NCI-H774 (cell line): ENCODE results near the gene GTF3C1.
"Not testable (repeated sequence)": the region's sequence is repeated elsewhere in the genome, so short reads cannot be mapped to it uniquely, and the experiment has no call there.

Experiments
- DNase-seq: peaks from one replicate; lab custom pipeline; 2025; lab: John Stamatoyannopoulos, UW

The GTF3C1 gene

DNA sequence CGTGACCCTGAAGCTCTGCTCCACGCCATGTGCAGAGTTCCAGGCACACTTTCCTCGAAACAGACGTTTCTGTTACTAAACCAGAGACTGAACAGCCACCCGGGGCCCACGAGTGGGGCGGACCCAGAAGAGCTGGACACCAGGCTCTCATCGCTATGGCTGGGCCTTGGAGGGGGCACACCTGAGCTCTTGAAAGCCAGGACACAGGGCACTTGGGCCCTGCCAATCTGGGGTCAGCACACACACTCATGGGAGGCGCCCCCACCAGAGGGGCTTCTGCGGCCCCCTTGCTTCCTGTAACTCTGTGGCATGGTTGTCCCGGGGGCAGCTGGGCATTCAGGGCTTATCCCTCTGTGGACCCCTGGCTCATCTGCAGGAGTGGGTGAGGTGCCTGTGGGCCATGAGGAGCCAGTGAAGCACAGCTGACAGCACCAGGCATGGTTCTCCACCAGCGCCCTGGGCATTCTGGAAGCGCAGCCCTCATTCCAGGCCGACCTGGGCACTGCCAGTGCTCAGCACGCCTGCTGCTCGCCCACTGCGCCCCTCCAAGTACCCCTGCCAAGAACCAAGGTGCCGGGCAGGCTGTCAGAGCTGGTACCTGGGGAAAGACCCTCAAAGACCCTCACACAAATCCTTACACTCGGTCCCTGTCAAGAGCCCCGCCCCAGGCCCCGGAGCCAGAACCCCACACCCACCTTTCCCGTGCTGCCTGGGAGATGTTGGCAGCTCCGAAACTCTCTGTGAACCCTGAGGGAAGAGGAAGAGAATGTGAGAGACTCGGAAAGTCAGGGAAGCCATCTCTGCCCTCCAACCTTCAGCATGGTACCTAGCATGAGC lies 86.6 kb downstream of the GTF3C1 start:
- DNase-seq = no peak

DNA sequence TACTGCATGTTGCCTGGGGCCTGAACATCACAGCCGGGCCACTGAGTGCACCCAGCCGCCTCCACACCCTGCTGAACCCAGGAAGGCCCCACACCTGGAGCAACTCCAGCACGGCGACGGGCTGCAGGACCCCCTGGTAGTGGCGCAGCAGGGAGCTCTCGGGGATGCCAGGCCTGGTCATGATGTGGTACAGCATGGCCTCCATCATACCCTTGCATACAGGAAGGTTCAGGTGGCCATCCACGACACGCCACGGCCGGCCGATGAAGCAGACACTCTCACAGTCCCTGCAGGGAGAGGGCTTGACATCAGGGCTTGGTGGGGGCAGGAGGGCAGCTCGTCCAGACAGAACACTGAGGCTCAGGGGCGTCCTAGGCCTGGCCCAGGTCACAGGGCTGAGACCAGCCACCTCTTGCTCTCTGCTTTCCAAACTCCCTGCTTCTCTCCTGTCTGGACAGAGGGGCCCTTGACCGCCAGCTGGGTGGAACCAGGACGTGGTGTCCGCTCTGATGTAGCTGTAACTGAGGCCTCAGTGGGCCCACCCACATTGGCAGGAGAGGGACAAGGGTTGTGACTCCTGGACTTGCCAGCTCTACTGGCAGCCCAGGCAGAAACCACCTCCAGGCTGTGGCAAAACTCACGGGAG lies 87.4 kb downstream of the GTF3C1 start:
- DNase-seq = no peak

DNA sequence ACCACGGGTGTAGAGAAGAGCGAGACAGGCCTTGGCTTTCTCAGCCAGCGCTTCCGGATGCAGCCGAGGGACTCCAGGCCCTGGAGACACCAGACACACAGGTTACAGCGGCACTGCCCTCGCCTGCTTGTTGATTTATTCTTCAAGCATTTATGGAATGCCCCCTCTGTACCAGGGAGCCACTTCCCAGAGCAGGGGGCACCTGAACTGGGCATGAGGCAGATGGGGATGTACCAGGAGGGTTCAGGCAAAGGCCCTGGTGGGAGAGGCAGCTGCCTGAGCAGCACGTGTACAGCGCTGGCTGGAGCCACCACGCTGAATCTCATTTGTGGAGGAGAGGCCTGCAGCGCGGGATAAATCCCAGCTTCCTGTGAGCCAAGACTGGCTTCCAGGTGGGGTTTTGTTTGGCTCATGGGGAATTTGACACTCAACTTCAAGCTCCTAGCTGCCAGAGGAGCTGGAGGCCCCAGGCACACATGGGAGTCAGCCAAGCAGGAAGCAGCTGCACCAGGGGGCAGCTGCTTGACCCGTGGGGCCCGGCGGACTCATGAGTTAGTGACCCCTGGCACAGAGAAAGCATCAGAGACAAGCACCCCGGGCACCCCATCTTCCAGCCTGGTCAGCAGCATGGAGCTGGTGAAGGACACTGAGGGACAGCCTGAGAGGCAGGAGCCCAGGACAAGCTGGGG lies 88.1 kb downstream of the GTF3C1 start:
- DNase-seq = no peak

DNA sequence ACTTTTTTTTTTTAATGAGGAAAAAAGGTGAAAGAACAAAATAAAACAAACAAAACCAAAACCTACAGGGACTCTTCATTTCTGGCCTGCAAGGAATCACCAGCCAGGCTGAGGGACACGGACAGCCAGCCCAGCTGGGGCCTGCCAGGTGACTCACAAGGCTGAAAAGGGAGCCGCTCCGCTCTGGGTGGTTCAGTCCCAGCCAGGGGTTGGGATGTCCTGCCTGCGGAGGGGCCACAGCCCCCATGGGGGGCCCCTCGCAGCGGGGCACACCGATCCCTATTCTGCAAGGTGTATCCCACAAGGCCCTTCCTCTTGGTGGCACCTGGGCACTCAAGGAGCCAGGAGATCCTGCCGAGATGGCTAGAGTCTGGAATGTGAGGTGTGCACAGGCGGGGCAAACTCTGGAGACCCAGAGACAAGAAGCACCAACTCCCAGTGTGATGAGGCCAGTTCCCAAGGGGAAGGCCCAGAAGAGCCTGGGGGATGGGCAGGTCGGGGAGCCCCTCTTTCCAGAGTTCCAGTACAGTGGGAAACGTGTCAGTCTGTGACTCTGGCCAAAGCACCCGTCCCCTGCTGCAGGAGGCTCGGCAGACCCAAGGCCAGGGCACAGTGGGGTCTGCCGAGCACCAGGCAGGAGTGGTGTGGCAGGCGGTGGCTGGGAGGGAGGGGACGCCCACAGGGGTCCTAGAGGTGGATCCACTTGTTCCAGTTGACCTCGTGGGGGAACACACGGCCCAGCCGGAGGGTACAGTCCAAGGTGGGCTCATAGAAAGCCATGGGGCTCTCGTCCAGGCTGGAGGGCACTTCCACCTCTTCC lies 88.8 kb downstream of the GTF3C1 start:
- DNase-seq = no peak

DNA sequence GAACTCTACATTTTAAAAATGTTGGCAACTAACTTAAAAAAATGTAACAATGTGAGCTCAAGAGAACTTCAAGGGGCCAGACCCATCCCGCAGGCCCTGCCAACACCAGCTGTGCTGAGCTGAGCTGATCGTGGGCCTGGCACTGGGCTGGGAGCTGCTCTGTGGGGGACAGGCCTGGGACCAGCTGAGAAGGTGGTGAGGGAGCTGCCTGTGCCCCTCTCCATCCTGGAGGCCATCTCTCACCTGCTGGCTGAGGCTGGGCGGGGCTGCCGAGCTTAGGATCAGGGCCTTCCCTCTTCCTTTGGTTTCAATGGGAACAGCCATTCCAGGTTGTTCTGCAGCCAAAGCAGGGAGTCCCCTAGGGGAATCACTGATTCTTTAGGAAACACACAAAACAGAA lies 89.5 kb downstream of the GTF3C1 start:
- DNase-seq = no peak

DNA sequence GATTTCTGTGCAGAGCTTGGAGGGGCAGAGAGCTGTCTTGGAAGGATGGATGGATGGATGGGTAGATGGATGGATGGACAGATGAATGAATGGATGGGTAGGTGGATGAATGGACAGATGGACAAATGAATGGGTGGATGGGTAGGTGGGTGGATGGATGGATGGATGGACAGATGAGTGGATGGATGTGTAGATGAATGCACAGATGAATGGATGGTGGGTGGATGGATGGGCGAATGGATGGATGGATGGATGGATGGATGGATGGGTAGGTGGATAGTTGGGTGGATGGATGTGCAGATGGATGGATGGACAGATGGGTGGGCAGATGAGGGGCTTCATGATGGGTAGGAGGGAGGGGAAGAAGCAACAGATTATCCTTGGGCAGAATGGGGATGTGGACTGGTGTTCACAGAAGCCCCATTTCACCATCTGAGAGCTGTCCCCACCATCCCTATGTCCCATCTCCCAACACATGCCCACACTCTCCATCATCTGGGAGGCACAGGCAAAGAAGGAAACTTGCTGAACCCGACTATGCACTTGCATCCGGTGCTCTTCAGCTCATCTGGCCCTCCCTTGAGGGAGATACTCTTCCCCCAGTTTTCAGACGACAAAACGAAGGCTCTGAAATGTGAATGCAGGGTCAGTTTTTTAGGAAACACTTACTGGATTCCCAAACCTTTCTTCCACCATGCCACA lies 90.6 kb downstream of the GTF3C1 start:
- DNase-seq = no peak

DNA sequence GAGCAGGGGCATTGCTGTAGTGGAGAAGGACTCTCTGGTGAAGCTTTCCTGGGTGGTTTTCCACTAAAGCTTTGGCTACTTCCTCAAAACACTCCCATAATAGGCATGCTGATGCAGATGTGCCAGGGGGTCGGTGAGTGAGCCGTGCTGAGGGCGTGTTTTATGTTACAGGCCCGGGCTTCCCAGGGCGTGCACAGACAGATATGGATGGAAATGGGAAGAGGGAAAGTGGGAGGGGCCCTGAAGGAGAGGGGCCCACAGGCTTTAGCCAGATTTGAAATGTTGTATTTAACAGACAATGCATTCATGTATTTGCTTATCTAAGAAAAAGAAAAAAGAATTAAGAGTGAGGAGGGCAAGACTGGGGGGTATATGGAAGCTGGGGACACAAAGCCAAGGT lies 91.5 kb downstream of the GTF3C1 start:
- DNase-seq = no peak

DNA sequence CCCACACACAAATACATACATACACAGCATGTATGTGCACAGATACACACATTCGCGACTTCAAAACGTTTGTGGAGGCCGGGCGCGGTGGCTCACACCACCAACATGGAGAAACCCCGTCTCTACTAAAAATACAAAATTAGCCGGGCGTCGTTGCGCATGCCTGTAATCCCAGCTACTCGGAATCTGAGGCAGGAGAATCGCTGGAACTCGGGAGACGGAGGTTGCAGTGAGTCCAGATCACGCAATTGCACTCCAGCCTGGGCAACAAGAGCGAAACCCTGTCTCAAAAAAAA lies 92.2 kb downstream of the GTF3C1 start:
- DNase-seq = not testable (repeated sequence)

DNA sequence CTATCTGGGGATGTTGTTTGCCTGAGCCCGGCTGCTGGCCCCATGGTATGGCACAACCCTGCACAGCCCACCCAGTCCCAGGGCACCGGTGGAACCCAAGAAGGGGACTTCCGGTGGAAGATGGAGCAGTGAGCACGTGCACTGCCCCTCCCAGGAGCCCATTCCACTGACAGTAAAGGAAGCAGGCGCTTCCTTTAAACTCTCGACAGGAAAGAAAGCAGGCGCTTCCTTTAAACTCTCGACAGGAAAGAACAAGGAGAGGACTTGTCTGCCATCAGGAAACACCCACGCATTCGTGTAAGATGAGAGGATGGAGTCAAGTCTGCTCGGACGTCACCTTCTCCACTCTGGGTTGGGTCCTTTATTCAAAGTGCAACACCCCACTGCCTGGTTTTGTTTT lies 94.0 kb downstream of the GTF3C1 start:
- no peak for DNase-seq

DNA sequence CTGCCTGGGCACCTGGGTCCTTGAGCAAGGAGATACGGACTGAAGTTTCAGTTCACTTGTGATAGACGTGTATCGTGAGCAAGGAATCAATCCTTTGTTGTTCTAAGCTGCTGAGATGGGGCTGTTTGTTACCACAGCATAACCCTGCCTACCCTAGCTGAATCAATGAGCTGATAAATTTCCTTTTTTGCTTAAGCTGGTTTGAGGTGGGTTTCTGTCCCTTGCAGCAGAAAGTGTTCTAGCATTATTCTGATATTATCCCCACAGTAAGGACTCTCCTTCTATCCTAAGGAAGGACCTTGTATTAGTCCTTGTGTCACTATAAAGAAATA lies 96.3 kb downstream of the GTF3C1 start:
- DNase-seq = no peak

DNA sequence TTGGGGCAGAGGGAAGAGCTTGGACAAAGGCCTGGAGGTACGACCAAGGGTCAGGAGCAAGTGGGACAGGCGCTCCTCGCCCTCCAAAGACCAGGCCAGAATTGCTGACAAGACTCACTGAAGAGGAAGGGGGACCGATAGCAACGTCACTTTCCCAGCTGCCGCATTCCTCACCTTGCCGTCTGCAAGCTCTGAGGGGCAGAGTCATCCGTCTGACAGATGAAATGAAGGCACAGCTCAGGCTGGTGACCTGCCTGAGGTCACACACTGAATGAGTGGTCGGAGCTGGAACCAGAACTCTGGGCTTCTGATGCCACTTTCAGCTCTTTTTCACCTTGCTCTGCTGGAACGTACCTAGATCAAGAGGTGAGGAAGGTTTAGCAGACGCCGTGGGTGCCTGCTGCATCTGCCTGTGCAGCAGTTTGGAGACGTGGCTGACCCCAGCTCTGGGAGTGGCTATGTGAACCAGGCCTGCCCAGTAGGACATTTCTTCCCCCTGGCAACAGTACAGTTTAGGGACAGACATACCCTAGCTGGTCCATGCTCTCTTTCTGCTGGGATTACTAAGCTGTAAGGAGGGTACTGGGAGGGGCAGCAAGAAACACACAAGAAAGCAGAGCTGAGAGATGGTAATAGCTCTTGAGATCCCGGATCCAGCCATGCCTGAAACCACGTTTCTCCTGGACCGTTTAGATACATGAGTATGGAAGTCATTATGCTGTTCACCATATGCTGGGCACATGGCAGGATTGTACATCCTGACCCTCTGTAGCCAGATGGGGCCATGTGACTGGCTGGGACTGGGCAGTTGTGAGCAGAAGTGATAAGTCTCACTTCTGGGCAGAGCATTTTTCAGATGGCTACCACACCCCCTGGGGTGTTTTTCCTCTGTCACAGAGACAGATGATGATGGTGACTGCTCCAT lies 96.9 kb downstream of the GTF3C1 start:
- DNase-seq = no peak

DNA sequence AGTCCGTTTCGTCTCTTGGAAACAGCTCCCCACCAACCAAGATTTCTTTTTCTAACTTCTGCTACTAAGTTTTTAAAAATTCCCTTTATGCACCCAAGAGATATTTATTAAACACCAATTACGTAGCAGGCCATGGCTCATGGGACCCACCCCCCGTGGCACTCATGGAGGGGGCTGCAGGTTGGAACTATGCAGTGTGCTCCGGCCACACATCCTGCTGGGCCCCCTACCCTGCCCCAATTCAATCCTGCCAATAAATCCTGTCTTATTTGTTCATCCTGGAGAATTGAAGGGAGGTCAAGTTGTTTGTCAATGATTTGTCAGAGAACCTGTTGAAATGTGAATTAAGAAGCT lies 99.5 kb downstream of the GTF3C1 start:
- no peak for DNase-seq

DNA sequence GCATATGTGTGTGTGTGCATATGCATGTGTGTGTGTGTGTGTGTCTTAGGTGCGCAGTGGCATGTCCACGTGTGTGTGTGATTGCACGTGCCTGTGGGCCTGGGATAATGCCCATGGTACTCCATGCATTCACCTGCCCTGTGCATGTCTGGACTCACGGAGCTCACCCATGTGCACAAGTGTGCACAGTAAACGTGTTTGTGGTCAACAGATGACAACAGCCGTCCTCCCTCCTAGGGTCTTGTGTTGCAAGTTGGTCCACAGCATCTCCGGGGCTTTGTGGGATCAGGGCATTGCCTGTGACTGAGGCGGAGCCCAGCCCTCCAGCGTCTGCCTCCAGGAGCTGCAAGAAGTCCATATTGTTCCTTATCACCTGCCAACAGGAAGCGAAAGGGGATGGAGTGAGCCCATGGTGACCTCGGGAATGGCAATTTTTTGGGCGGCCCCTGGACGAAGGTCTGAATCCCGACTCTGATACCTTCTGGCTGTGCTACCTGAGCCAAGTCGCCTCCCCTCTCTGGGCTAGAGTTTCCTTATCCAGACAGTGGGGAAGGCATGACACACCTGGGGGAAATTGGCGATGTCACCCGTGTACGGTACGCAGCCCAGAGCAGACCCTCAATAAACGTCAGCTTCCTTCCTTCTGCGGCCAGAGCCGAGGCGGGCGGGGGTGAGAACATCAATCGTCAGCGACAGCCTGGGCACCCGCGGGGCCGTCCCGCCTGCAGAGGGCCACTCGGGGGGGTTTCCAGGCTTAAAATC lies 100.1 kb downstream of the GTF3C1 start:
- no peak for DNase-seq

DNA sequence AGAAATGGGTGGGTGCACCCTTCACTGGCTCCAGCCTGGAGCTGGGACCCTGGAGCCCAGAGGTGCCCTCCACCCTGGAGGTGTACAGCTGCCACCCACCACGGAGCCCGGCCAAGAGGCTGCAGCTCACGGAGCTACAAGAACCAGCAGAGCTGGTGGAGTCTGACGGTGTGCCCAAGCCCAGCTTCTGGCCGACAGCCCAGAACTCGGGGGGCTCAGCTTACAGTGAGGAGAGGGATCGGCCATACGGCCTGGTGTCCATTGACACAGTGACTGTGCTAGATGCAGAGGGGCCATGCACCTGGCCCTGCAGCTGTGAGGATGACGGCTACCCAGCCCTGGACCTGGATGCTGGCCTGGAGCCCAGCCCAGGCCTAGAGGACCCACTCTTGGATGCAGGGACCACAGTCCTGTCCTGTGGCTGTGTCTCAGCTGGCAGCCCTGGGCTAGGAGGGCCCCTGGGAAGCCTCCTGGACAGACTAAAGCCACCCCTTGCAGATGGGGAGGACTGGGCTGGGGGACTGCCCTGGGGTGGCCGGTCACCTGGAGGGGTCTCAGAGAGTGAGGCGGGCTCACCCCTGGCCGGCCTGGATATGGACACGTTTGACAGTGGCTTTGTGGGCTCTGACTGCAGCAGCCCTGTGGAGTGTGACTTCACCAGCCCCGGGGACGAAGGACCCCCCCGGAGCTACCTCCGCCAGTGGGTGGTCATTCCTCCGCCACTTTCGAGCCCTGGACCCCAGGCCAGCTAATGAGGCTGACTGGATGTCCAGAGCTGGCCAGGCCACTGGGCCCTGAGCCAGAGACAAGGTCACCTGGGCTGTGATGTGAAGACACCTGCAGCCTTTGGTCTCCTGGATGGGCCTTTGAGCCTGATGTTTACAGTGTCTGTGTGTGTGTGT lies 100.9 kb downstream of the GTF3C1 start:
- DNase-seq = no peak

DNA sequence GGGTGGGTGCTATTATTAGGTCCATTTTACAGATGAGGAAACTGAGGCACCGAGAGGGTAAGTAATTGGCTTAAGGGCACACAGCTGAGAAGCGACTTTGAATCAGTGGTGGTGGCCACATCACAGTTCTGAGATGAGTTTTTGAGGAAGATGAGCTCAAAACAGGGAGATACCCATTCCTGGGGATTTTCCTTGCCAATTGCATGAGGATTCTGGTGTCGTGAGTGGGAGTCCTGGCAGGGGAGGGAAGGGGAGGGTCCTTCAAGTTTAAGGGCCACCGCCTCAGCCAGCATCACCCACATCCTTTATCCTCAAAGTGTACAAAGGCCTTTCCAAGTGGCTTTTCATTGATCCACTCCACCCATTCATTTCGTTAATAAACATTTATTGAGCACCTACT lies 102.4 kb downstream of the GTF3C1 start:
- no peak for DNase-seq

DNA sequence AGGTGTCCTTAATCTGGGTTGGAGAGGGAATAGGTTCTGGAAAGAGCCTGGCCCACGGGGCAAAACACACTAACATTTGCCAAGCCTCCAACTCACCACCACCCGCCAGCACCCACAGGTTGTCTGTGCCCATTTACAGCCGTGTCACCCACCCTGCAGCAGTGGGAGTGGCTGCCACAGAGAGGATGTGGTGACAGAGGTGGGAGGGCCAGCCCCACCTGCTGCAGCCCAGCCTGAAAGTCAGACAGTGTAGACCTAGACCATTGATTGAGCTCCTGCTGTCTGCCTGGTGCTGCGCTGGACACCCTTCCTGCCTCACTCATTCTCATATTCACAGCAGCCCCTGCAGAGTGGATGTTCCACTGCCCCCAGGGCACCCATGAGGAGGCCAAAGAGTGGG lies 103.0 kb downstream of the GTF3C1 start:
- no peak for DNase-seq

DNA sequence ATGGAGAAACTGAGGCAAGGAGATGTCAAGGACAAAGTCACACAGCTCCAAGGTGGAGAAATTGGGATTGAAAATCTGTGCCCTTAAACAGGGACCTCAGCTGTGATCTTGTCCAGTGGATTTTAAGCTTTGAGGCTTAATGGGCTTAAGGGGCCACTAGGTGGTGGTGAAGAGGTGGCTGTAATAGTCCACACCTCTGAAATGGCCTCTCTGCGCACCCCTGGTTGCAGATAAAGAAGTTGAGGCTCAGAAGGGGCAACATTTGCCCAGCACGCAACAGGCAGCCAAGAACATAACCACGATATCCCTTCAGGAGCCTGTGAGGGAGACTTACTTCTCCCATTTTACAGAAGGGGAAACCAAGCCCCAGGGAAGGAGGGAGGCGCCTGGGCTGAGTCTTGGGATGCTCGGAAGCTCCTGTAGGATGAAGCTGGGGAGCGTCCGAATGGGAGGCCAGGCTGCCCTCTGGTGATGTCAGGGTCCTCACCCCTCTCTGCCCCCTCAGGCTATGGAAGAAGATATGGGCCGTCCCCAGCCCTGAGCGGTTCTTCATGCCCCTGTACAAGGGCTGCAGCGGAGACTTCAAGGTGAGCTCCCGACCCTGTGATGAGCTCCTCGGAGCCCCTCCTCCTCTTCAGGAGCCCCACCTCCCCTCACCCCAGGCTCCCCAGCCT lies 104.1 kb downstream of the GTF3C1 start:
- no peak for DNase-seq

DNA sequence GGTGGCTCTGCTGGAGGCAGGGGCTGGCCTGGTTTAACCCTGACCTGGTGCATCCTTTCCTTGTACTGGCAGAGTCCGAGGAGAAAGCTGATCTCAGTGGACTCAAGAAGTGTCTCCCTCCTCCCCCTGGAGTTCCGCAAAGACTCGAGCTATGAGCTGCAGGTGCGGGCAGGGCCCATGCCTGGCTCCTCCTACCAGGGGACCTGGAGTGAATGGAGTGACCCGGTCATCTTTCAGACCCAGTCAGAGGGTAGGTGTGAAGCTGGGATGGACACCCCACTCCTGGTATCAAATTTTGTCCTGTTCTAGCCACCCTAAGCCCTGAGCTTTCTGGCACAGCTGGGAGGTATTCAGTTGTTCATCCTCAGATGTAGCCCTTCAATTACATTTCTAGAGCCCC lies 105.2 kb downstream of the GTF3C1 start:
- no peak for DNase-seq

DNA sequence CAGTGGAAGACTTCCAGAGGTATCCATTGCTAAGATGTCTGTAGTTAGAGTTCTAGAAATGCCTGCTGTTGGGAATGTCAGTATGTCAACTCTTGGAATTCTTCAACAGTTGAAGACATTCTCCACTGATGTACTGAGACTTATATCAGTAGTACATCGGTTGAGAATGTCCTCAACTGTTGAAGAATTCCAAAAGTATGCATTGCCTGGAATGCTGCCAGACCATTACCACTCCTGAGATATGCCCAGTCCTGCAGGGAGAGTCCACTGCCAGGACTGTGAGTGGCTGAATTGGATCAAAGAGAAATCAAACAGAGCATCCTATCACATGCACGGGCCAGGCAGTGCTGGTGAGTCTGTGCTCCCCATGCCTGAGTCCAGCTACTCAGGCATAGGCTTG lies 105.7 kb downstream of the GTF3C1 start:
- no peak for DNase-seq
